ENCODE data around the gene SRP54.

SRP54 gene

GRCh38 chr14:34965912-34966311, 16.9 kb upstream of the SRP54 start:
- Mint-ChIP-seq H3K36me3 (ENCODE audit: insufficient read depth) (peaks cover 28% of the 10 kb centered on the region), H3K27ac (ENCODE audit: low read depth) (no peak overlapping the region), H3K27me3 (no peaks in the 10 kb centered on the region), H3K4me1 (no peaks in the 10 kb centered on the region), H3K9me3 (no peaks in the 10 kb centered on the region), H3K4me3 (no peak overlapping the region)
- no peak for ATAC-seq (replicated peaks; ENCODE audit: extremely low read depth, poor library complexity, severe bottlenecking)
- no peak for DNase-seq (ENCODE audit: low spot score in 2 of 2)

- no peaks in the 10 kb centered on the region for H3K9me3 Mint-ChIP-seq
- peak overlapping the region; percentile 81 for H3K27ac Mint-ChIP-seq (ENCODE audit: low read depth)
- H3K4me1 Mint-ChIP-seq, result no peaks in the 10 kb centered on the region
- no peak for DNase-seq (ENCODE audit: low spot score in 2 of 2)
- H3K4me3 Mint-ChIP-seq, result no peak overlapping the region
- H3K27me3 Mint-ChIP-seq, result no peaks in the 10 kb centered on the region
- peaks cover 24% of the 10 kb centered on the region for H3K36me3 Mint-ChIP-seq (ENCODE audit: insufficient read depth)
- ATAC-seq (replicated peaks; ENCODE audit: extremely low read depth, poor library complexity, severe bottlenecking), result no peak
Observed at GRCh38 chr14:34966413-34966812, 16.4 kb upstream of the SRP54 start.

- H3K27ac Mint-ChIP-seq (ENCODE audit: low read depth), result no peak overlapping the region
- no peak for ATAC-seq (replicated peaks; ENCODE audit: extremely low read depth, poor library complexity, severe bottlenecking)
- H3K9me3 Mint-ChIP-seq, result no peaks in the 10 kb centered on the region
- DNase-seq (ENCODE audit: low spot score in 2 of 2), result no peak
- H3K27me3 Mint-ChIP-seq, result no peaks in the 10 kb centered on the region
- H3K36me3 Mint-ChIP-seq (ENCODE audit: insufficient read depth), result peaks cover 25% of the 10 kb centered on the region
- no peak overlapping the region for H3K4me3 Mint-ChIP-seq
- H3K4me1 Mint-ChIP-seq, result no peaks in the 10 kb centered on the region
Observed at GRCh38 chr14:34970665-34971064, 12.1 kb upstream of the SRP54 start.

GRCh38 chr14:34971381-34971780, 11.4 kb upstream of the SRP54 start:
- Mint-ChIP-seq H3K4me1 (no peaks in the 10 kb centered on the region), H3K9me3 (no peaks in the 10 kb centered on the region), H3K27ac (ENCODE audit: low read depth) (no peak overlapping the region)

GRCh38 chr14:34971801-34972200, 11.0 kb upstream of the SRP54 start:
- no peaks in the 10 kb centered on the region for H3K27me3 Mint-ChIP-seq
- no peak overlapping the region for H3K27ac Mint-ChIP-seq (ENCODE audit: low read depth)
- no peak overlapping the region for H3K4me3 Mint-ChIP-seq
- H3K4me1 Mint-ChIP-seq, result no peaks in the 10 kb centered on the region
- no peaks in the 10 kb centered on the region for H3K9me3 Mint-ChIP-seq
- ATAC-seq (replicated peaks; ENCODE audit: extremely low read depth, poor library complexity, severe bottlenecking) (no peak), DNase-seq (ENCODE audit: low spot score in 2 of 2) (no peak)
- peaks cover 22% of the 10 kb centered on the region for H3K36me3 Mint-ChIP-seq (ENCODE audit: insufficient read depth)

More at GRCh38 chr14:34971381-34971780, 11.4 kb upstream of the SRP54 start:
- DNase-seq (ENCODE audit: low spot score in 2 of 2) (no peak), ATAC-seq (replicated peaks; ENCODE audit: extremely low read depth, poor library complexity, severe bottlenecking) (no peak)
- H3K4me3 Mint-ChIP-seq, result no peak overlapping the region
- no peaks in the 10 kb centered on the region for H3K27me3 Mint-ChIP-seq
- H3K36me3 Mint-ChIP-seq (ENCODE audit: insufficient read depth), result peaks cover 25% of the 10 kb centered on the region

GRCh38 chr14:34978444-34978843, 4.3 kb upstream of the SRP54 start:
- peaks cover 18% of the 10 kb centered on the region for H3K36me3 Mint-ChIP-seq (ENCODE audit: insufficient read depth)
- H3K4me3 Mint-ChIP-seq, result no peak overlapping the region
- ATAC-seq (replicated peaks; ENCODE audit: extremely low read depth, poor library complexity, severe bottlenecking) (no peak), DNase-seq (ENCODE audit: low spot score in 2 of 2) (no peak)
- no peaks in the 10 kb centered on the region for H3K27me3 Mint-ChIP-seq
- no peaks in the 10 kb centered on the region for H3K9me3 Mint-ChIP-seq
- no peak overlapping the region for H3K27ac Mint-ChIP-seq (ENCODE audit: low read depth)
- peaks cover 7% of the 10 kb centered on the region for H3K4me1 Mint-ChIP-seq

GRCh38 chr14:34980337-34980900, 2.4 kb upstream of the SRP54 start:
- peaks cover 12% of the 10 kb centered on the region for H3K36me3 Mint-ChIP-seq (ENCODE audit: insufficient read depth)
- H3K4me3 Mint-ChIP-seq, result no peak overlapping the region
- DNase-seq (ENCODE audit: low spot score in 2 of 2) (no peak), ATAC-seq (replicated peaks; ENCODE audit: extremely low read depth, poor library complexity, severe bottlenecking) (no peak)
- no peaks in the 10 kb centered on the region for H3K9me3 Mint-ChIP-seq
- no peak overlapping the region for H3K27ac Mint-ChIP-seq (ENCODE audit: low read depth)
- peaks cover 7% of the 10 kb centered on the region for H3K4me1 Mint-ChIP-seq
- H3K27me3 Mint-ChIP-seq, result no peaks in the 10 kb centered on the region

GRCh38 chr14:34981743-34982420, 910 bp upstream of the SRP54 start:
- DNase-seq (ENCODE audit: low spot score in 2 of 2) (peak in 1 of 2 donors; percentile 25), ATAC-seq (replicated peaks; ENCODE audit: extremely low read depth, poor library complexity, severe bottlenecking) (peak; percentile 15)
- Mint-ChIP-seq H3K27me3 (no peaks in the 10 kb centered on the region), H3K4me3 (no peak overlapping the region), H3K27ac (ENCODE audit: low read depth) (no peak overlapping the region), H3K36me3 (ENCODE audit: insufficient read depth) (peaks cover 12% of the 10 kb centered on the region), H3K4me1 (peaks cover 7% of the 10 kb centered on the region), H3K9me3 (no peaks in the 10 kb centered on the region)

- H3K36me3 Mint-ChIP-seq (ENCODE audit: insufficient read depth), result peaks cover 8% of the 10 kb centered on the region
- no peaks in the 10 kb centered on the region for H3K27me3 Mint-ChIP-seq
- no peak overlapping the region for H3K27ac Mint-ChIP-seq (ENCODE audit: low read depth)
- no peaks in the 10 kb centered on the region for H3K9me3 Mint-ChIP-seq
- ATAC-seq (replicated peaks; ENCODE audit: extremely low read depth, poor library complexity, severe bottlenecking), result peak; percentile 6
- H3K4me3 Mint-ChIP-seq, result no peak overlapping the region
- DNase-seq (ENCODE audit: low spot score in 2 of 2), result no peak
- H3K4me1 Mint-ChIP-seq, result peaks cover 13% of the 10 kb centered on the region
Observed at GRCh38 chr14:34983148-34983760, 462 bp downstream of the SRP54 start.

- peaks cover 13% of the 10 kb centered on the region for H3K4me1 Mint-ChIP-seq
- ATAC-seq (replicated peaks; ENCODE audit: extremely low read depth, poor library complexity, severe bottlenecking) (no peak), DNase-seq (ENCODE audit: low spot score in 2 of 2) (no peak)
- H3K4me3 Mint-ChIP-seq, result no peak overlapping the region
- peaks cover 8% of the 10 kb centered on the region for H3K36me3 Mint-ChIP-seq (ENCODE audit: insufficient read depth)
- H3K27ac Mint-ChIP-seq (ENCODE audit: low read depth), result no peak overlapping the region
- H3K27me3 Mint-ChIP-seq, result no peaks in the 10 kb centered on the region
- H3K9me3 Mint-ChIP-seq, result no peaks in the 10 kb centered on the region
Observed at GRCh38 chr14:34983786-34984185, 994 bp downstream of the SRP54 start.

GRCh38 chr14:34985740-34986139, 2.9 kb downstream of the SRP54 start:
- H3K9me3 Mint-ChIP-seq, result no peaks in the 10 kb centered on the region
- no peak overlapping the region for H3K4me3 Mint-ChIP-seq
- H3K27ac Mint-ChIP-seq (ENCODE audit: low read depth), result no peak overlapping the region
- no peaks in the 10 kb centered on the region for H3K27me3 Mint-ChIP-seq
- DNase-seq (ENCODE audit: low spot score in 2 of 2) (no peak), ATAC-seq (replicated peaks; ENCODE audit: extremely low read depth, poor library complexity, severe bottlenecking) (no peak)
- H3K4me1 Mint-ChIP-seq, result peaks cover 14% of the 10 kb centered on the region
- peaks cover 3% of the 10 kb centered on the region for H3K36me3 Mint-ChIP-seq (ENCODE audit: insufficient read depth)

GRCh38 chr14:34987180-34987579, 4.4 kb downstream of the SRP54 start:
- no peaks in the 10 kb centered on the region for H3K27me3 Mint-ChIP-seq
- H3K4me3 Mint-ChIP-seq, result no peak overlapping the region
- H3K36me3 Mint-ChIP-seq (ENCODE audit: insufficient read depth), result peaks cover 3% of the 10 kb centered on the region
- H3K27ac Mint-ChIP-seq (ENCODE audit: low read depth), result no peak overlapping the region
- no peaks in the 10 kb centered on the region for H3K9me3 Mint-ChIP-seq
- ATAC-seq (replicated peaks; ENCODE audit: extremely low read depth, poor library complexity, severe bottlenecking) (no peak), DNase-seq (ENCODE audit: low spot score in 2 of 2) (no peak)
- H3K4me1 Mint-ChIP-seq, result peaks cover 14% of the 10 kb centered on the region

GRCh38 chr14:34989762-34990161, 7.0 kb downstream of the SRP54 start:
- ATAC-seq (replicated peaks; ENCODE audit: extremely low read depth, poor library complexity, severe bottlenecking) (no peak), DNase-seq (ENCODE audit: low spot score in 2 of 2) (no peak)
- H3K4me1 Mint-ChIP-seq, result peaks cover 21% of the 10 kb centered on the region
- peak overlapping the region; percentile 32 for H3K27ac Mint-ChIP-seq (ENCODE audit: low read depth)
- peaks cover 3% of the 10 kb centered on the region for H3K36me3 Mint-ChIP-seq (ENCODE audit: insufficient read depth)
- no peaks in the 10 kb centered on the region for H3K9me3 Mint-ChIP-seq
- H3K27me3 Mint-ChIP-seq, result no peaks in the 10 kb centered on the region
- H3K4me3 Mint-ChIP-seq, result no peak overlapping the region
